ENCODE measurements around the gene PDZD8.

Gene PDZD8

GRCh38 chr10:117375360-117376178 is at the start of gene PDZD8:
Gene PDZD8, minus strand, starts transcription at chr10:117375440. Its CDS starts 213 bp downstream, at chr10:117375227.
- peak; percentile 68 for DNase-seq

- no peak for DNase-seq
These were observed 48.9 kb upstream of the PDZD8 start for GRCh38 chr10:117424171-117424570.

GRCh38 chr10:117421985-117422384 is 46.7 kb upstream of the PDZD8 start:
- DNase-seq: no peak

- no peak for DNase-seq
These were observed 45.5 kb upstream of the PDZD8 start for GRCh38 chr10:117420768-117421167.

GRCh38 chr10:117419921-117420320 is 44.7 kb upstream of the PDZD8 start:
- no peak for DNase-seq

- DNase-seq: no peak
These were observed 43.9 kb upstream of the PDZD8 start for GRCh38 chr10:117419159-117419558.

GRCh38 chr10:117418121-117418520 is 42.9 kb upstream of the PDZD8 start:
- no peak for DNase-seq

GRCh38 chr10:117417196-117417595 is 42.0 kb upstream of the PDZD8 start:
- DNase-seq: no peak

- DNase-seq: no peak
These were observed 38.8 kb upstream of the PDZD8 start for GRCh38 chr10:117413928-117414618.

GRCh38 chr10:117412469-117413010 is 37.3 kb upstream of the PDZD8 start:
- DNase-seq: no peak

- DNase-seq: no peak
These were observed 36.5 kb upstream of the PDZD8 start for GRCh38 chr10:117411479-117412399.

GRCh38 chr10:117410557-117410956 is 35.3 kb upstream of the PDZD8 start:
- DNase-seq: no peak

- no peak for DNase-seq
These were observed 34.5 kb upstream of the PDZD8 start for GRCh38 chr10:117409549-117410305.

- DNase-seq: no peak
These were observed 33.5 kb upstream of the PDZD8 start for GRCh38 chr10:117408436-117409384.

GRCh38 chr10:117405730-117406129 is 30.5 kb upstream of the PDZD8 start:
- DNase-seq: no peak

- DNase-seq: no peak
These were observed 25.1 kb upstream of the PDZD8 start for GRCh38 chr10:117400329-117400728.

GRCh38 chr10:117399341-117400196 is 24.3 kb upstream of the PDZD8 start:
- DNase-seq: no peak

- no peak for DNase-seq
These were observed 22.8 kb upstream of the PDZD8 start for GRCh38 chr10:117398029-117398428.

- DNase-seq: no peak
These were observed 16.4 kb upstream of the PDZD8 start for GRCh38 chr10:117391436-117392205.
